LNCAP (cell line): ENCODE results near the gene NADK2.

ENCODE experiments used
- TF ChIP-seq, protein P1 (sequence below): fragments of 450-650 bp; IDR thresholded peaks from 2 replicates; pipeline ENCODE4 v1.5.1; 2017; ENCODE audit warnings: mild to moderate bottlenecking

Gene NADK2

DNA sequence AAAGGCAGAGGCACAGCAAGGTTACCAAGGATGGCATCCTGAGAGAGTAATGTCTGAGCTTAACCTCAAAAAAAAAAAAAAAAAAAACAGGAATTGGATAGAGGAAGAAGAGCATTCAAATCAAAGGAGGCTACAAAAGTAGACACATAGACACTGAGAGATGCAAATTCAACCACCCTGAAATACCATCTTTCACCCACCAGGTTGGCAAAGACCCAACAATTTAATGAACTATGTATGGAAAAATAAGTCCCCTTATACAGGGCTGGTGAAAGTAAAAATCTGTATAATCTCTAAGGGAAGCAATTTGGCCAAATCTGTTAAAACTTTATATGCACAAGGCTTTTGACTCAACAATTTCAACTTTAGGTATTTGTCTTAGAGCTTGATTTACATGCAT lies 4.9 kb downstream of the NADK2 start:
- TF ChIP-seq, protein P1, sequence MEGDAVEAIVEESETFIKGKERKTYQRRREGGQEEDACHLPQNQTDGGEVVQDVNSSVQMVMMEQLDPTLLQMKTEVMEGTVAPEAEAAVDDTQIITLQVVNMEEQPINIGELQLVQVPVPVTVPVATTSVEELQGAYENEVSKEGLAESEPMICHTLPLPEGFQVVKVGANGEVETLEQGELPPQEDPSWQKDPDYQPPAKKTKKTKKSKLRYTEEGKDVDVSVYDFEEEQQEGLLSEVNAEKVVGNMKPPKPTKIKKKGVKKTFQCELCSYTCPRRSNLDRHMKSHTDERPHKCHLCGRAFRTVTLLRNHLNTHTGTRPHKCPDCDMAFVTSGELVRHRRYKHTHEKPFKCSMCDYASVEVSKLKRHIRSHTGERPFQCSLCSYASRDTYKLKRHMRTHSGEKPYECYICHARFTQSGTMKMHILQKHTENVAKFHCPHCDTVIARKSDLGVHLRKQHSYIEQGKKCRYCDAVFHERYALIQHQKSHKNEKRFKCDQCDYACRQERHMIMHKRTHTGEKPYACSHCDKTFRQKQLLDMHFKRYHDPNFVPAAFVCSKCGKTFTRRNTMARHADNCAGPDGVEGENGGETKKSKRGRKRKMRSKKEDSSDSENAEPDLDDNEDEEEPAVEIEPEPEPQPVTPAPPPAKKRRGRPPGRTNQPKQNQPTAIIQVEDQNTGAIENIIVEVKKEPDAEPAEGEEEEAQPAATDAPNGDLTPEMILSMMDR = no peak

DNA sequence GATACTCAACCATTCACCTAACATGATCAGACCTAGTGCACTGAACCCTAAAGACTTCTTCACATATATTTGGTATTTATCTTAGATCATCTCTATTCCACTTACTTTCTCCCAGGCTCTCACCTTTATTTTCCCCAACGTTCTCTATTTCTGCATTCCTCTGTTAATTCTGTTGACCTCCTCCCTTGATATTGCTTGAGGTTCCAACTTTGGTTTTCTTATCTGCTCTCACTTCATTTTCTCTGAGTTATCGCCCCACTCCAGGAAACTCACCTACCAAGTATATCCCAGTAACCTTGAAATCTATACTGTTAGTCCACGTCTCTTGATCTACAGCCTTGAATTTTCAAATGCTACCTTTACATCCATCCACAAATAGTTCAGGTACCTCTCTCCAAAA lies 9.2 kb downstream of the NADK2 start:
- TF ChIP-seq, protein P1 = no peak

DNA sequence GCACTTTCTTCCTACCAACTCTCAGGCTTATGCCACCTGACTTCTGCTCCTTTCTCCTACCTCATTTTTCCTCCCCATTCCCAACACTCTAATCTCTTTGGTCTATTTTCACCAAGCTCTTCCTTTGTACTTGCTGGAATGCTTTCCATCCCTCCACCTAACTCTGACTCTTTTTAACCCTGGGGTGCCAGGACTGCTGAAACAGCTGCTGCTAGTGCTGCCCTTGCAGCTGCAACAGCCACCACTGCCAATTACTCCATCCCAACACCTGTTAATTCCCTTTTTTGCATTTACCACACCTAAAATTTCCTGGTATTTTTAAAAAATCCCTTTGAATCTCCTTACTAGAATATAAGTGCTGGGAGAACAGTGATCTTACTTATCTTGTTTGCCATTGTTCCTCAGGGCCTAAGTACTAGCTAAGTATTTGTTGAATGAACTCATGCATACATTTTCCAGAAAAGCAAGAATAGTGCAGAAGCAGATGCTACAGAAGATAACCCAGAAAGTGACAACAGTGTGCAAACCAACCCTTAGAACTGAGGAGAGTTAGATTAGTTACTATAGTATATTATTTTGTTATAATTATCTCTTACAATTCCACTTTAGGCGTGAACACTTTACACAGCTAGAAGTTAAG lies 11.5 kb downstream of the NADK2 start:
- TF ChIP-seq, protein P1 = no peak

DNA sequence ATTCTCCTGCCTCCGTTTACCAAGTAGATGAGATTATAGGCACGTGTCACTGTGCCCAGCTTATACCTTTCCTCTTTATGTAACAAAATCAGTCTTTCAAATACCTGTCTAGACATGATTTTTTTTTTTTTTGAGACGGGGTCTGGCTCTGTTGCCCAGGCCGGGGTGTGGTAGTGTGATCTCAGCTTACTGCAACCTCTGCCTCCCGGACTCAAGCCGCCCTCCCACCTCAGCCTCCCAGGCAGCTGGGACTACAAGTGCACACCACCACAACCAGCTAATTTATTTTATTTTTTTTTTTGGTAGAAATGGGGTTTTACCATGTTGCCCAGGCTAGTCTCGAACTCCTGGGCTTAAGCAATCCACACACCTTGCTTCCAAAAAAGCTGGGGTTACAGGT lies 13.2 kb downstream of the NADK2 start:
- TF ChIP-seq, protein P1 = no peak

DNA sequence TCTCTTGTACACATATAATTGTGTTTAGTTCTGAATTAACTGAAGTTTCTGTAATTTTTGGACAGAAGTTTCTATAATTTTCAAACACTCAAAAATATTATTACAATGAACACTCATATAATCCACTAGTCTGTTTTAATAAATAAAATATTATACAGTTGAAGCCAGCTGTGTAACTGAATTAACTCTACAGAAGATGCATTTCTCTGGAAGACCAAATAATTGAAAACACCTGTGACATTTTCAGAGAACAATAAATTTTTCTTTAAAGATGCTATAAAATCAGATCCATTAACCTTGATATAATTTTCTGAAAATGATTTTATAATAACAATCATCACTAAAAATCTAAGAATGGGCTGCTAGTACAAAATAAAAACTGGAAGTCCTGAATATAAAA lies 14.7 kb downstream of the NADK2 start:
- TF ChIP-seq, protein P1 = no peak

DNA sequence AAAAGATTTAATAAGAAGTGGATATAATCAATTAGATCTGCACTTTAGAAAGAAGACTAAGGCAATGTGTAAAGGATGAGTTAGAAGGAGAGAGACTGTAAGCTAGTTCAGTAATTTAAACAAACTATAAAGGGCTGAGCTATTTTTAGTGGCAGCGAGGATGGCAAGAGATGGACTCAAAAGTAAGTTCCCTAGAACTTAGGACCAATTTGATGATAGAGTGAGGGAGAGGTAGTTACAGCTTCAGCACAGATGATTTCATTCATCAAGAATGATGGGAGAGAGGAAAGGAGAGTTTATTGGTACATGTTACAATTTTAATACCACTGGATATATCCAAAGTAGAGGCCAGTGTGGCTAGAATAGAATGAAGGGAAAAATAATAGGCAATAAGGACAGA lies 19.1 kb downstream of the NADK2 start:
- TF ChIP-seq, protein P1 = no peak

DNA sequence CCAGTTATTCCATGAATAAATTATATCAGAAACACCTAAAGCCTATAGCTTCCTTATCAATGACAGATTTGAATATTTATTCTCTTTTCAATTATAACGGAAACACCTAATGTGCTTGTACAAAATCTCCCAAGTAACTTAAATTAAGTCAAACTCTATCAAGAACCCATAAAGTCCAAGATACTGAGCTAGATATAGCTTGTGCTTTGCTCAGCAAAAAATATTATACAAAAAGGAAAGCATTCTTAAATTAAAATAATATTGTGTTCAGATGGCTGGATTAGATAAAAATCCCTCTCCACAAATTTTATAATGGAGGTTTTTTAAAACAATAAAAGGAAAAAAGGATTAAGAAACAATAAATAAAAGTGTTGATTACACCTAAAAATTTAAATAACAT lies 23.7 kb downstream of the NADK2 start:
- TF ChIP-seq, protein P1 = no peak

DNA sequence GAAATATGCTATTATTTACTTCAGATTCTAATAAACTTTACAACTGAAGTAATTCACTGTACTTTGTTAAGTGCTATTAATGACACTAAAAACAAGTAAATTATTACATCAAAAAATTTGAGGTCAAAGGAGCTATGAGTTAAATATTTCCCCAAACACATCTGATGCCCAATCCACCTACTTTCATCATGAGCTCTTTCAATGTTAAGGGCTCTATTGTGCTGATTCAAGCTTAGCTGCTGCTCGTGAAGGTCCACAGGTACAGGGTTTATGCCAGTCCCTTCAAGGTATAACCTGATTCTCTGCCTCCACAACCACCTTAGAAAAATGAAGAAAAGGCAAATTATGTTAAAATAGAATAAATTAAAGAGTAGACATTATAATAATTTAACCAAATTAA lies 24.2 kb downstream of the NADK2 start:
- TF ChIP-seq, protein P1 = no peak
